PFSK-1 (cell line): ENCODE results near the gene PASK.

ENCODE experiments used
- SIN3A ChIP-seq: IDR thresholded peaks from 2 replicates; pipeline ENCODE4 v1.6.1; 2012; ENCODE audit warnings: mild to moderate bottlenecking, low read length, moderate library complexity, borderline replicate concordance; ENCODE audit not compliant: insufficient read depth
- TAF1 ChIP-seq: IDR thresholded peaks from 2 replicates; pipeline ENCODE4 v1.6.1; 2012; ENCODE audit warnings: low read length, control low read depth, borderline replicate concordance; ENCODE audit not compliant: insufficient read depth
- TF ChIP-seq, protein P1 (sequence below), 2 experiments: IDR thresholded peaks; 2 replicates each; pipeline versions ENCODE4 v1.6.1 to v1.8.0; 2011 to 2012; ENCODE audit warnings: low read depth in 2 of 2, low read length in 2 of 2, control low read depth in 1 of 2, inconsistent platforms in 1 of 2, mild to moderate bottlenecking in 1 of 2, moderate library complexity in 1 of 2; ENCODE audit not compliant: insufficient read depth in 1 of 2

GRCh38 chr2:241070811-241071676 lies 78.2 kb downstream of the PASK start:
- TF ChIP-seq SIN3A (no peak), TAF1 (no peak)
- TF ChIP-seq, protein P1, sequence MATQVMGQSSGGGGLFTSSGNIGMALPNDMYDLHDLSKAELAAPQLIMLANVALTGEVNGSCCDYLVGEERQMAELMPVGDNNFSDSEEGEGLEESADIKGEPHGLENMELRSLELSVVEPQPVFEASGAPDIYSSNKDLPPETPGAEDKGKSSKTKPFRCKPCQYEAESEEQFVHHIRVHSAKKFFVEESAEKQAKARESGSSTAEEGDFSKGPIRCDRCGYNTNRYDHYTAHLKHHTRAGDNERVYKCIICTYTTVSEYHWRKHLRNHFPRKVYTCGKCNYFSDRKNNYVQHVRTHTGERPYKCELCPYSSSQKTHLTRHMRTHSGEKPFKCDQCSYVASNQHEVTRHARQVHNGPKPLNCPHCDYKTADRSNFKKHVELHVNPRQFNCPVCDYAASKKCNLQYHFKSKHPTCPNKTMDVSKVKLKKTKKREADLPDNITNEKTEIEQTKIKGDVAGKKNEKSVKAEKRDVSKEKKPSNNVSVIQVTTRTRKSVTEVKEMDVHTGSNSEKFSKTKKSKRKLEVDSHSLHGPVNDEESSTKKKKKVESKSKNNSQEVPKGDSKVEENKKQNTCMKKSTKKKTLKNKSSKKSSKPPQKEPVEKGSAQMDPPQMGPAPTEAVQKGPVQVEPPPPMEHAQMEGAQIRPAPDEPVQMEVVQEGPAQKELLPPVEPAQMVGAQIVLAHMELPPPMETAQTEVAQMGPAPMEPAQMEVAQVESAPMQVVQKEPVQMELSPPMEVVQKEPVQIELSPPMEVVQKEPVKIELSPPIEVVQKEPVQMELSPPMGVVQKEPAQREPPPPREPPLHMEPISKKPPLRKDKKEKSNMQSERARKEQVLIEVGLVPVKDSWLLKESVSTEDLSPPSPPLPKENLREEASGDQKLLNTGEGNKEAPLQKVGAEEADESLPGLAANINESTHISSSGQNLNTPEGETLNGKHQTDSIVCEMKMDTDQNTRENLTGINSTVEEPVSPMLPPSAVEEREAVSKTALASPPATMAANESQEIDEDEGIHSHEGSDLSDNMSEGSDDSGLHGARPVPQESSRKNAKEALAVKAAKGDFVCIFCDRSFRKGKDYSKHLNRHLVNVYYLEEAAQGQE (IDR thresholded peaks at IDR 0.05; ENCODE audit: insufficient read depth in 1 of 2, low read depth in 2 of 2, low read length in 2 of 2): no peak
